Hepatocyte (in vitro differentiated cells): Measurements from ENCODE around the gene DLG3. TPM values are rescaled to one million over a fixed set of nuclear protein-coding genes. Genes with fewer than 3 reads are reported as not detected.
A peak's percentile ranks its signal among the peaks of the same experiment; 100 is the strongest.

ENCODE experiments used
- DNase-seq: peaks from one replicate; pipeline ENCODE4 v3.0.0-alpha.2; 2016; ENCODE audit warnings: low spot score
- H2AFZ ChIP-seq: fragments of 200-600 bp; sonication (generic); 2 replicates; pipeline ENCODE4 v1.6.0; 2016; ENCODE audit warnings: antibody characterized with exemption, mild to moderate bottlenecking
- H3K27ac ChIP-seq: fragments of 200-600 bp; sonication (generic); 2 replicates; pipeline ENCODE4 v1.5.1; 2016; ENCODE audit warnings: mild to moderate bottlenecking
- H3K27me3 ChIP-seq: fragments of 200-600 bp; sonication (generic); 2 replicates; pipeline ENCODE4 v1.6.1; 2016
- H3K36me3 ChIP-seq: fragments of 200-600 bp; sonication (generic); replicated peaks from 2 replicates; pipeline ENCODE4 v1.5.1; 2016; ENCODE audit warnings: low read depth; ENCODE audit not compliant: insufficient read depth
- H3K4me1 ChIP-seq: fragments of 200-600 bp; sonication (generic); 2 replicates; pipeline ENCODE4 v1.5.1; 2016; ENCODE audit warnings: mild to moderate bottlenecking, moderate library complexity; ENCODE audit not compliant: insufficient read depth
- H3K4me2 ChIP-seq: fragments of 200-600 bp; sonication (generic); 2 replicates; pipeline ENCODE4 v1.6.0; 2016
- H3K4me3 ChIP-seq: fragments of 200-600 bp; sonication (generic); 2 replicates; pipeline ENCODE4 v1.5.1; 2016; ENCODE audit warnings: mild to moderate bottlenecking
- H3K79me2 ChIP-seq: fragments of 200-600 bp; sonication (generic); 2 replicates; pipeline ENCODE4 v1.6.0; 2017; ENCODE audit warnings: mild to moderate bottlenecking
- H3K9me2 ChIP-seq: fragments of 200-600 bp; sonication (generic); replicated peaks from 2 replicates; pipeline ENCODE4 v1.6.0; 2017; ENCODE audit warnings: mild to moderate bottlenecking; ENCODE audit not compliant: insufficient read depth
- H3K9me3 ChIP-seq: fragments of 200-600 bp; sonication (generic); 2 replicates; pipeline ENCODE4 v1.5.1; 2016; ENCODE audit warnings: low read depth, mild to moderate bottlenecking
- H4K20me1 ChIP-seq: fragments of 200-600 bp; sonication (generic); 2 replicates; pipeline ENCODE4 v1.6.0; 2016; ENCODE audit warnings: mild to moderate bottlenecking; ENCODE audit not compliant: insufficient read depth, poor library complexity, severe bottlenecking
- CTCF ChIP-seq: fragments of 200-600 bp; sonication (generic); IDR thresholded peaks from 2 replicates; pipeline ENCODE4 v1.5.1; 2016; ENCODE audit warnings: antibody characterized with exemption, mild to moderate bottlenecking; ENCODE audit not compliant: poor library complexity
- EZH2 ChIP-seq: fragments of 200-600 bp; sonication (generic); IDR thresholded peaks from 2 replicates; pipeline ENCODE4 v1.6.1; 2016; ENCODE audit warnings: antibody characterized with exemption, mild to moderate bottlenecking, borderline replicate concordance
- EZH2phosphoT487 ChIP-seq: fragments of 200-600 bp; sonication (generic); IDR thresholded peaks from one replicate; pipeline ENCODE4 v1.6.1; 2018; ENCODE audit warnings: antibody characterized with exemption, mild to moderate bottlenecking, low read depth, moderate library complexity; ENCODE audit not compliant: unreplicated experiment, severe bottlenecking
- WGBS: methylation state at CpG from one replicate; pipeline ENCODE4 v1.1.6; 2016; ENCODE audit warnings: low lambda C conversion rate; ENCODE audit errors: missing lambda C conversion rate; 5-methylcytosine and 5-hydroxymethylcytosine counted together
- polyA plus RNA-seq: library from polyadenylated mRNA; unstranded; fragments of >200 nt; fragmentation: Nextera tagmentation; extraction: Ambion mirVana; gene quantifications from 2 replicates; pipeline ENCODE4 v1.2.1, GENCODE V29; 2016
- total RNA-seq: library from RNA; depleted of rRNA; stranded (reverse); fragments of >200 nt; gene quantifications from 2 replicates; pipeline ENCODE4 v1.2.3, GENCODE V29; 2014

The DLG3 gene
- total and polyA plus RNA-seq, 2 experiments from 2014 or later: 9.6 to 17.7 TPM

GRCh38 chrX:70476934-70477733 is 32.5 kb downstream of the DLG3 start:
- H3K27me3 ChIP-seq: no peaks in the 10 kb centered on the region
- peaks cover 5% of the 10 kb centered on the region for H4K20me1 ChIP-seq
- H3K9me2 ChIP-seq: no peaks in the 10 kb centered on the region
- H2AFZ ChIP-seq: no peak overlapping the region
- H3K4me3 ChIP-seq: no peak overlapping the region
- no peaks in the 10 kb centered on the region for H3K9me3 ChIP-seq
- H3K36me3 ChIP-seq: no peaks in the 10 kb centered on the region
- WGBS: 53% methylated on average over 13 of the region's 13 CpGs
- H3K79me2 ChIP-seq: peaks cover 24% of the 10 kb centered on the region
- no peak for TF ChIP-seq EZH2
- peak overlapping the region; percentile 46 for H3K4me2 ChIP-seq
- H3K4me1 ChIP-seq: peaks cover 25% of the 10 kb centered on the region
- DNase-seq: peak; percentile 58
- peak overlapping the region; percentile 87 for H3K27ac ChIP-seq

- peaks cover 25% of the 10 kb centered on the region for H3K4me1 ChIP-seq
- H3K27me3 ChIP-seq: no peaks in the 10 kb centered on the region
- H3K4me2 ChIP-seq: peak overlapping the region; percentile 46
- no peaks in the 10 kb centered on the region for H3K9me3 ChIP-seq
- no peak overlapping the region for H2AFZ ChIP-seq
- no peaks in the 10 kb centered on the region for H3K36me3 ChIP-seq
- DNase-seq: no peak
- WGBS: 52% methylated on average over 4 of the region's 4 CpGs
- no peak for TF ChIP-seq EZH2
- no peak for TF ChIP-seq CTCF
- TF ChIP-seq EZH2phosphoT487: no peak
- no peaks in the 10 kb centered on the region for H3K9me2 ChIP-seq
- peak overlapping the region; percentile 87 for H3K27ac ChIP-seq
- peaks cover 19% of the 10 kb centered on the region for H3K79me2 ChIP-seq
- H4K20me1 ChIP-seq: peaks cover 5% of the 10 kb centered on the region
- H3K4me3 ChIP-seq: no peak overlapping the region
These were observed 33.1 kb downstream of the DLG3 start for GRCh38 chrX:70477734-70478075.

GRCh38 chrX:70478526-70479245 is 34.1 kb downstream of the DLG3 start:
- H2AFZ ChIP-seq: no peak overlapping the region
- peaks cover 5% of the 10 kb centered on the region for H4K20me1 ChIP-seq
- H3K27ac ChIP-seq: peak overlapping the region; percentile 87
- H3K4me1 ChIP-seq: peaks cover 25% of the 10 kb centered on the region
- H3K4me2 ChIP-seq: peak overlapping the region; percentile 56
- H3K9me2 ChIP-seq: no peaks in the 10 kb centered on the region
- WGBS: 75% methylated on average over 10 of the region's 10 CpGs
- H3K4me3 ChIP-seq: no peak overlapping the region
- no peaks in the 10 kb centered on the region for H3K36me3 ChIP-seq
- DNase-seq: no peak
- H3K79me2 ChIP-seq: peaks cover 17% of the 10 kb centered on the region
- H3K9me3 ChIP-seq: no peaks in the 10 kb centered on the region
- no peak for TF ChIP-seq CTCF
- H3K27me3 ChIP-seq: no peaks in the 10 kb centered on the region

- TF ChIP-seq EZH2phosphoT487 (no peak), CTCF (no peak), EZH2 (no peak)
- H3K79me2 ChIP-seq: peaks cover 15% of the 10 kb centered on the region
- peaks cover 25% of the 10 kb centered on the region for H3K4me1 ChIP-seq
- peaks cover 5% of the 10 kb centered on the region for H4K20me1 ChIP-seq
- H3K27ac ChIP-seq: peak overlapping the region; percentile 87
- DNase-seq: peak; percentile 44
- no peaks in the 10 kb centered on the region for H3K9me3 ChIP-seq
- H3K36me3 ChIP-seq: no peaks in the 10 kb centered on the region
- H3K27me3 ChIP-seq: no peaks in the 10 kb centered on the region
- WGBS: 56% methylated on average over 4 of the region's 4 CpGs
- no peak overlapping the region for H3K4me3 ChIP-seq
- no peak overlapping the region for H2AFZ ChIP-seq
- H3K4me2 ChIP-seq: peak overlapping the region; percentile 56
- no peaks in the 10 kb centered on the region for H3K9me2 ChIP-seq
These were observed 34.7 kb downstream of the DLG3 start for GRCh38 chrX:70479247-70479921.
